Right atrium auricular region (tissue), 2 donors: Measurements from ENCODE around the gene HLA-DQA2. TPM values are rescaled to one million over a fixed set of nuclear protein-coding genes. Genes with fewer than 3 reads are reported as not detected.

Source experiments
- DNase-seq: peaks from one replicate; pipeline ENCODE4 v3.0.0-alpha.2; 2019; ENCODE audit warnings: low spot score
- H3K27ac ChIP-seq, 2 donors: fragments of 200-600 bp; sonication (generic); 1 replicate in 1 of 2; 2 replicates in 1 of 2; pipeline ENCODE4 v1.5.1; 2016 to 2019
- H3K27me3 ChIP-seq, 2 donors: fragments of 200-600 bp; sonication (generic); one replicate each; pipeline versions ENCODE4 v1.5.1 to v1.6.0; 2017 to 2019
- H3K36me3 ChIP-seq: fragments of 200-600 bp; sonication (generic); one replicate; pipeline ENCODE4 v1.5.1; 2016
- H3K4me1 ChIP-seq, 2 donors: fragments of 200-600 bp; sonication (generic); one replicate each; pipeline versions ENCODE4 v1.5.1 to v1.6.0; 2017 to 2019
- H3K4me3 ChIP-seq, 2 donors: fragments of 200-600 bp; sonication (generic); 1 replicate in 1 of 2; 2 replicates in 1 of 2; pipeline ENCODE4 v1.5.1; 2017 to 2019; ENCODE audit warnings: mild to moderate bottlenecking in 1 of 2, moderate library complexity in 1 of 2
- H3K9me3 ChIP-seq, 2 donors: fragments of 200-600 bp; sonication (generic); one replicate each; pipeline ENCODE4 v1.5.1; 2019
- microRNA-seq, 2 donors: library from miRNA; unstranded; fragments of <30 nt; microRNA quantifications; one replicate each; pipeline ENCODE4, GENCODE V29; 2016 to 2017; ENCODE audit warnings: borderline number of aligned reads in 2 of 2, borderline replicate concordance in 1 of 2
- total RNA-seq, 2 donors: library from RNA; depleted of rRNA; stranded (reverse); fragments of >200 nt; gene quantifications; one replicate each; pipeline ENCODE4 v1.1.0, GENCODE V29; 2016
- TF ChIP-seq, protein P1 (sequence below), 2 donors: fragments of 200-600 bp; sonication (generic); IDR thresholded peaks; one replicate each; pipeline ENCODE4 v1.5.1; 2019; ENCODE audit warnings: antibody characterized with exemption in 2 of 2

The HLA-DQA2 gene
- total RNA-seq, 2 donors from 2014 or later: 0.75 TPM; not detected in 1

- Histone ChIP-seq H3K27ac (no peak overlapping the region), H3K9me3 (peaks cover 0 to 6% of the 10 kb centered on the region in 2 donors), H3K27me3 (no peaks in the 10 kb centered on the region), H3K4me1 (no peaks in the 10 kb centered on the region), H3K4me3 (no peak overlapping the region), H3K36me3 (no peaks in the 10 kb centered on the region)
- TF ChIP-seq, protein P1, sequence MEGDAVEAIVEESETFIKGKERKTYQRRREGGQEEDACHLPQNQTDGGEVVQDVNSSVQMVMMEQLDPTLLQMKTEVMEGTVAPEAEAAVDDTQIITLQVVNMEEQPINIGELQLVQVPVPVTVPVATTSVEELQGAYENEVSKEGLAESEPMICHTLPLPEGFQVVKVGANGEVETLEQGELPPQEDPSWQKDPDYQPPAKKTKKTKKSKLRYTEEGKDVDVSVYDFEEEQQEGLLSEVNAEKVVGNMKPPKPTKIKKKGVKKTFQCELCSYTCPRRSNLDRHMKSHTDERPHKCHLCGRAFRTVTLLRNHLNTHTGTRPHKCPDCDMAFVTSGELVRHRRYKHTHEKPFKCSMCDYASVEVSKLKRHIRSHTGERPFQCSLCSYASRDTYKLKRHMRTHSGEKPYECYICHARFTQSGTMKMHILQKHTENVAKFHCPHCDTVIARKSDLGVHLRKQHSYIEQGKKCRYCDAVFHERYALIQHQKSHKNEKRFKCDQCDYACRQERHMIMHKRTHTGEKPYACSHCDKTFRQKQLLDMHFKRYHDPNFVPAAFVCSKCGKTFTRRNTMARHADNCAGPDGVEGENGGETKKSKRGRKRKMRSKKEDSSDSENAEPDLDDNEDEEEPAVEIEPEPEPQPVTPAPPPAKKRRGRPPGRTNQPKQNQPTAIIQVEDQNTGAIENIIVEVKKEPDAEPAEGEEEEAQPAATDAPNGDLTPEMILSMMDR (IDR thresholded peaks at IDR 0.05): peak in 1 of 2 donors; percentile 64
- no peak for DNase-seq
These were observed 44.8 kb downstream of the HLA-DQA2 start for GRCh38 chr6:32785781-32786533.

DNA sequence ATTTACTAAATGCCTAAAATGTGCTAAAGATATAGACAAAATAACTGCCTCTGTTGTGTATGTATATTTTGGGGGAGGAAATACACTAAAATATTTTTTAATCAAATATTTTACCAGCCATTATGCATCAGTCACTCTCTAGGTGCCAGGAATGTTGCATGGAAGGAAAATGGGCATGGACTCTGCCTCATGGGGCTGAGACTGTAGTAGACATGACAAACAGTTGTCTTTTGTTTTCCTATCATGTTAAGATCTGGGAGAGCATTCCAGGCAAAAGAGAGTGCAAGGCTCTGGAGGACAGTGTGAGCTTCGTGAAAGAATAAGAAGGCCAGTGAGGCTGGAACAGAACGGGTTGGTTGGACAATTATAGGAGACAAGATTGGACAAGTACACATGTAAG is 49.1 kb downstream of the HLA-DQA2 start:
- no peaks in the 10 kb centered on the region for H3K27me3 ChIP-seq
- no peaks in the 10 kb centered on the region for H3K36me3 ChIP-seq
- H3K9me3 ChIP-seq: no peaks in the 10 kb centered on the region
- H3K27ac ChIP-seq: no peak overlapping the region
- no peak overlapping the region for H3K4me3 ChIP-seq
- H3K4me1 ChIP-seq: no peaks in the 10 kb centered on the region
- TF ChIP-seq, protein P1 (IDR thresholded peaks at IDR 0.05): no peak
- DNase-seq: no peak

DNA sequence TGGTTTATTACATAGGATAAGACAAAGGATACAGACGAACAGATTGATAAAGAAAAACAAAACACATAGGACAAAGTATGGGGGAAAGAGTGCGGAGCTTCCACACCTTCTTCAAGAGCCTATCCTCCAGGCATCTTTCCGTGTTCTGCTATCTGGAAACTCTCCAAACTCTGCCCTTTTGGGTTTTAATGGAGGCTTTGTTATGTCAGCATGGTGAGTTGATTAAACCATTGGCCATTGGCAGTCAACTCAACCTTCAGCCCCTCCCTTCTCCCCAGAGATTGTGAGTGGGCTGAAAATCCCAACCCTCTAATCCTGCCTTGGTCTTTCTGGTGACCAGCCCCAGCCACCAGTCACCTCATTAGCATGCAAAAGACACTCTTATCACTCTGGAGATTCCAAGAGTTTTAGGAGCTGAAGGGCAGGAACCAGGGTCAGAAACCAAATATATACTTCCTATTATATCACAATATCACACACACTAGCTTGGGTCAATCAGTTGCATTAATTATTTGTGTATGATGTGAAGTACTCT is 51.8 kb downstream of the HLA-DQA2 start:
- Histone ChIP-seq H3K27me3 (no peaks in the 10 kb centered on the region), H3K27ac (no peak overlapping the region), H3K36me3 (no peaks in the 10 kb centered on the region), H3K4me1 (peaks cover 0 to 8% of the 10 kb centered on the region in 2 donors), H3K4me3 (no peak overlapping the region), H3K9me3 (no peaks in the 10 kb centered on the region)
- no peak for DNase-seq
- TF ChIP-seq, protein P1 (IDR thresholded peaks at IDR 0.05): no peak

- no peaks in the 10 kb centered on the region for H3K36me3 ChIP-seq
- TF ChIP-seq, protein P1 (IDR thresholded peaks at IDR 0.05): no peak
- no peaks in the 10 kb centered on the region for H3K27me3 ChIP-seq
- no peak overlapping the region for H3K4me3 ChIP-seq
- DNase-seq: no peak
- H3K27ac ChIP-seq: no peak overlapping the region
- H3K4me1 ChIP-seq: peaks cover 0 to 8% of the 10 kb centered on the region in 2 donors
- peaks cover 0 to 5% of the 10 kb centered on the region in 2 donors for H3K9me3 ChIP-seq
These were observed 53.3 kb downstream of the HLA-DQA2 start for GRCh38 chr6:32794510-32794909.

Small RNA genes lying within 50 kb of the gene (microRNA-seq; reads per million reads assigned to microRNA genes)
- gene MIR3135B: 0 reads per million in 2 donors

Other genes starting within 250 kb of the HLA-DQA2 start
- gene HLA-DRB5, start 211.1 kb upstream of the HLA-DQA2 start, total RNA-seq: 10 to 100 TPM in 1 of 2 donors, 1 to 10 TPM in 1; 1.7 to 28.4 TPM
- 10 to 100 TPM; 24.0 to 37.6 TPM for gene HLA-DRB1, start 151.5 kb upstream of the HLA-DQA2 start, total RNA-seq
- 1 to 10 TPM in 1 of 2 donors, under 1 TPM in 1; 0.63 to 2.9 TPM for gene HLA-DQA1, start 104.0 kb upstream of the HLA-DQA2 start, total RNA-seq
- 1 to 10 TPM in 1 of 2 donors, under 1 TPM in 1; 0.59 to 1.8 TPM for gene HLA-DQB1, start 74.7 kb upstream of the HLA-DQA2 start, total RNA-seq
- 1 to 10 TPM in 1 of 2 donors, not detected in 1; 1.3 TPM for gene HLA-DQB2, start 22.1 kb downstream of the HLA-DQA2 start, total RNA-seq
- gene HLA-DOB, start 75.6 kb downstream of the HLA-DQA2 start, total RNA-seq: not detected
- 1 to 10 TPM; 3.4 to 6.3 TPM for gene TAP2, start 97.3 kb downstream of the HLA-DQA2 start, total RNA-seq
- gene PSMB8, start 102.7 kb downstream of the HLA-DQA2 start, total RNA-seq: 10 to 100 TPM; 15.4 to 29.2 TPM
- 10 to 100 TPM; 11.9 to 26.5 TPM for gene TAP1, start 112.3 kb downstream of the HLA-DQA2 start, total RNA-seq
- gene PSMB9, start 112.8 kb downstream of the HLA-DQA2 start, total RNA-seq: 10 to 100 TPM; 10.9 to 17.6 TPM
- gene HLA-DMB, start 199.6 kb downstream of the HLA-DQA2 start, total RNA-seq: 10 to 100 TPM in 1 of 2 donors, 1 to 10 TPM in 1; 3.6 to 12.9 TPM
- 10 to 100 TPM in 1 of 2 donors, 1 to 10 TPM in 1; 9.2 to 15.4 TPM for gene HLA-DMA, start 211.7 kb downstream of the HLA-DQA2 start, total RNA-seq
- 10 to 100 TPM; 56.9 to 91.1 TPM for gene BRD2, start 227.2 kb downstream of the HLA-DQA2 start, total RNA-seq